Hepatocyte (in vitro differentiated cells): ENCODE results near the gene TMEM209.

Source experiments
- CTCF ChIP-seq: fragments of 200-600 bp; sonication (generic); IDR thresholded peaks from 2 replicates; pipeline ENCODE4 v1.5.1; 2016; ENCODE audit warnings: antibody characterized with exemption, mild to moderate bottlenecking; ENCODE audit not compliant: poor library complexity
- EZH2 ChIP-seq: fragments of 200-600 bp; sonication (generic); IDR thresholded peaks from 2 replicates; pipeline ENCODE4 v1.6.1; 2016; ENCODE audit warnings: antibody characterized with exemption, mild to moderate bottlenecking, borderline replicate concordance
- EZH2phosphoT487 ChIP-seq: fragments of 200-600 bp; sonication (generic); IDR thresholded peaks from one replicate; pipeline ENCODE4 v1.6.1; 2018; ENCODE audit warnings: antibody characterized with exemption, mild to moderate bottlenecking, low read depth, moderate library complexity; ENCODE audit not compliant: unreplicated experiment, severe bottlenecking

- no peak for TF ChIP-seq EZH2phosphoT487
- no peak for TF ChIP-seq CTCF
- no peak for TF ChIP-seq EZH2
Measured at GRCh38 chr7:130142654-130143333, 62.4 kb downstream of the TMEM209 start.
